Naive B cell (primary cell): ENCODE results near the gene KAT7. TPM values are rescaled to one million over a fixed set of nuclear protein-coding genes. Genes with fewer than 3 reads are reported as not detected.
"Not testable (repeated sequence)": the region's sequence is repeated elsewhere in the genome, so short reads cannot be mapped to it uniquely, and the experiment has no call there.

Experiments
- ATAC-seq, 2 donors: fragments of 150-1000 bp; cut with Tn5 transposase; 2 replicates each; pipeline ENCODE4 v1.10.0; 2021; ENCODE audit warnings: low read depth in 2 of 2, mild to moderate bottlenecking in 2 of 2, moderate library complexity in 2 of 2
- DNase-seq: peaks from one replicate; pipeline ENCODE4 v3.0.0; 2022
- H3K27ac Mint-ChIP-seq, 6 donors: one replicate each; pipeline ENCODE4 v1.8.0; 2020 to 2022; ENCODE audit warnings: mild to moderate bottlenecking in 6 of 6, mixed read lengths in 6 of 6, moderate library complexity in 5 of 6, inconsistent platforms in 2 of 6
- H3K27me3 Mint-ChIP-seq, 3 donors: one replicate each; pipeline ENCODE4 v1.8.0; 2021 to 2022; ENCODE audit warnings: mixed read lengths in 3 of 3, mild to moderate bottlenecking in 1 of 3
- H3K36me3 Mint-ChIP-seq, 2 donors: one replicate each; pipeline ENCODE4 v1.8.0; 2020 to 2022; ENCODE audit warnings: mixed read lengths in 2 of 2, inconsistent platforms in 1 of 2, mild to moderate bottlenecking in 1 of 2
- H3K4me1 Mint-ChIP-seq, 3 donors: one replicate each; pipeline ENCODE4 v1.8.0; 2020 to 2022; ENCODE audit warnings: mixed read lengths in 3 of 3, inconsistent platforms in 1 of 3, mild to moderate bottlenecking in 1 of 3, moderate library complexity in 1 of 3
- H3K4me3 Mint-ChIP-seq, 8 donors: one replicate each; pipeline ENCODE4 v1.8.0; 2020 to 2022; ENCODE audit warnings: mild to moderate bottlenecking in 8 of 8, mixed read lengths in 8 of 8, moderate library complexity in 8 of 8, inconsistent platforms in 2 of 8
- H3K9me3 Mint-ChIP-seq, 7 donors: one replicate each; pipeline ENCODE4 v1.8.0; 2020 to 2022; ENCODE audit warnings: mixed read lengths in 7 of 7, mild to moderate bottlenecking in 5 of 7, inconsistent platforms in 2 of 7, moderate library complexity in 1 of 7
- polyA plus RNA-seq, 6 donors: library from polyadenylated mRNA; unstranded; fragments of 300-500 nt; fragmentation: Illumina TruSeq; gene quantifications; one replicate each; pipeline ENCODE4 v1.2.3, GENCODE V29; 2021; ENCODE audit warnings: low read depth in 6 of 6

Gene KAT7
- polyA plus RNA-seq, 6 donors from 2014 or later, result 42.3 to 61.8 (median 45.4) TPM

DNA sequence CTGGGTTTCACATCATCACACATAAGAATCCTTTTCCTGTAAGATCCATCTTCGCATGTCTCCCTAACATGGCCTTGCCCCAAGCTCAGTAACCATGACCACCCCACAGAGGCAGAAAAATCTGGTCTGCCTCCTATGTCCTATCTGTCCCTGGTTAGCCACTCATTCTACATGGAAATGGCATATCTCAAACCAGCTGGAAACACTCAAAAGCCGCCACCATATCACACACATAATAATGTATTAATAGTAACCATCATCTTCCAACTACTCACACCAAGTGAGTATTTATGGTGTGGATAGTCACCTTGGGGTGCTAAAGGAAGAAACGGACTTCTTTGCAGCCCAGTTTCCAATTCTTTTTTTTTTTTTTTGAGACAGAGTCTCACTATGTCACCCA, 36.0 kb upstream of the KAT7 start:
- Mint-ChIP-seq H3K27ac (peak overlapping the region in 5 of 6 donors; percentile 20 to 86 (median 69)), H3K36me3 (peaks cover 0 to 9% of the 10 kb centered on the region in 2 donors), H3K4me3 (no peak overlapping the region), H3K9me3 (no peaks in the 10 kb centered on the region), H3K27me3 (no peaks in the 10 kb centered on the region), H3K4me1 (peaks cover 46 to 79% (median 59%) of the 10 kb centered on the region in 3 donors)
- ATAC-seq, result no peak
- DNase-seq, result no peak

DNA sequence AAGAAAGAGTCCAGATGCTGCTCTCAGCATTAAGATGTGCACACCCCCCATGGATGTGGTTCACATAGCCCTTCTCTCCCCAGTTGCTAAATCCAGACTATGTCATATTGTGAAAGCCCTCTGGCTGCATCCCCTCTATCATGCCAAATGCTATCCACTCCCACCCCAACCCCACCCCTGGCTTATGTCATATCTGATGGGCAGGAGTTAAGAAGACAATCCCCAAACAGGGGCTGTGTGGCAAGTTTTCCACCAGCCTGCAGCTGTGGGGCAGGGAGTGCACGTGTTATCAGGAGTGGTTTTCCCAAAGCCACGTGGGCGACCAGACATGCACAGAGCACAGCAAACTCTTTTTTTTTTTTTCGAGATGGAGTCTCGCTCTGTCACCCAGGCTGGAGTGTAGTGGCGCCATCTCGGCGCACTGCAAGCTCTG, 34.5 kb upstream of the KAT7 start:
- no peak for DNase-seq
- H3K27ac Mint-ChIP-seq, result peak overlapping the region in 3 of 6 donors; percentile 11 to 33 (median 27)
- peaks cover 0 to 9% of the 10 kb centered on the region in 2 donors for H3K36me3 Mint-ChIP-seq
- peaks cover 38 to 70% (median 49%) of the 10 kb centered on the region in 3 donors for H3K4me1 Mint-ChIP-seq
- H3K27me3 Mint-ChIP-seq, result no peaks in the 10 kb centered on the region
- peak overlapping the region in 1 of 8 donors; percentile 35 for H3K4me3 Mint-ChIP-seq
- ATAC-seq, result no peak
- no peaks in the 10 kb centered on the region for H3K9me3 Mint-ChIP-seq

GRCh38 chr17:49755663-49756283, 32.7 kb upstream of the KAT7 start:
- H3K4me3 Mint-ChIP-seq, result no peak overlapping the region
- peaks cover 0 to 4% of the 10 kb centered on the region in 2 donors for H3K36me3 Mint-ChIP-seq
- DNase-seq, result no peak

GRCh38 chr17:49756323-49757150, 31.9 kb upstream of the KAT7 start:
- Mint-ChIP-seq H3K4me1 (peaks cover 40 to 77% (median 55%) of the 10 kb centered on the region in 3 donors), H3K27ac (peak overlapping the region in 5 of 6 donors; percentile 20 to 73 (median 67)), H3K36me3 (peaks cover 0 to 4% of the 10 kb centered on the region in 2 donors), H3K4me3 (peak overlapping the region in 1 of 8 donors; percentile 9), H3K9me3 (no peaks in the 10 kb centered on the region), H3K27me3 (no peaks in the 10 kb centered on the region)
- DNase-seq, result no peak
- no peak for ATAC-seq

More at GRCh38 chr17:49755663-49756283, 32.7 kb upstream of the KAT7 start:
- Mint-ChIP-seq H3K27me3 (no peaks in the 10 kb centered on the region), H3K27ac (peak overlapping the region in 2 of 6 donors; percentile 10 to 50), H3K4me1 (peaks cover 36 to 69% (median 49%) of the 10 kb centered on the region in 3 donors), H3K9me3 (no peaks in the 10 kb centered on the region)
- no peak for ATAC-seq

- DNase-seq, result no peak
- H3K27ac Mint-ChIP-seq, result peak overlapping the region in 3 of 6 donors; percentile 62 to 69 (median 67)
- no peak for ATAC-seq
- H3K4me3 Mint-ChIP-seq, result no peak overlapping the region
- H3K4me1 Mint-ChIP-seq, result peaks cover 44 to 77% (median 59%) of the 10 kb centered on the region in 3 donors
- H3K27me3 Mint-ChIP-seq, result no peaks in the 10 kb centered on the region
- no peaks in the 10 kb centered on the region for H3K9me3 Mint-ChIP-seq
- peaks cover 0 to 3% of the 10 kb centered on the region in 2 donors for H3K36me3 Mint-ChIP-seq
Observed at GRCh38 chr17:49757151-49757777, 31.2 kb upstream of the KAT7 start.

DNA sequence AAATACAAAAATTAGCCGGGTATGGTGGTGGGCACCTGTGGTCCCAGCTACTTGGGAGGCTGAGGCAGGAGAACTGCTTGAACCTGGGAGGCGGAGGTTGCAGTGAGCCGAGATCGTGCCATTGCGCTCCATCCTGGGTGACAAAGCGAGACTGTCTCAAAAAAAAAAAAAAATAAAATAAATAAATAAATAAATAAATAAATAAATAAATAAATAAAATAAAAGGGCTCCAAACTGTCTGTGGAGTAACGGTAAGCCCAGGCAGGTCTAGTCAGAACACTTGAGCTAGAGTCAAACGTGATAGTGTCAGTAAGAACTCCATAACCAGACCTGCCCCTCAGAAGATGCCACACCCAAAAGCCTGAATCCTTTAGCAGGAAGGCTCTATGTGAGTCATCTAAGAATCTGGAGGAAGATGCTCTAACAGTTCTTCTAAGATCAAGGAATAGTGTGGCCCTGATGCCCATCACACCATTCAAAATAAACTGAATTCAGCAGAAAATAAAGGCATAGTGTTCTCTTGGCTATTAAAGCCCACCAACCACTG, 29.9 kb upstream of the KAT7 start:
- H3K4me3 Mint-ChIP-seq, result peak overlapping the region in 1 of 8 donors; percentile 36
- peak overlapping the region in 2 of 6 donors; percentile 11 to 38 for H3K27ac Mint-ChIP-seq
- ATAC-seq, H3K36me3 Mint-ChIP-seq, H3K9me3 Mint-ChIP-seq, DNase-seq, H3K27me3 Mint-ChIP-seq: not testable (repeated sequence)
- H3K4me1 Mint-ChIP-seq, result peaks cover 54 to 79% (median 67%) of the 10 kb centered on the region in 3 donors

DNA sequence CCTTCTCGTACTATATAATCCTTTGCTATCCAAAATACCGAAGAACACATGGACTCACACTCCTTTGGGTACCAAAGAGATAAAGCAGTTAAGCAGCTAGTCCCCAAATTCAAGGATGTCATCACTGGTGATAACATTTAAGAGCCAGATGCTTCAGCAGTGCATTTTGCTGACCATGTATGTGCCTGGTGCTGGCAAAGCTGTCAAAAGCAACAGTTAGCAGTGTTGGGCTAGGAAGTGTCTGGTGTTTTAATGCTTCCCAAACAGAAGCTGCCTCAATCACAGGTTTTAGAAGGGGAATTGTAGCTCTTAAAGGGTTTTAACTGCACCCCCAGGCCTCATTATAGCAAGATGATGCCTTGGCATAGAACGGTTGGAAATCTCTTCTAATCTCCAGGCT, 29.3 kb upstream of the KAT7 start:
- ATAC-seq, result no peak
- DNase-seq, result no peak
- peaks cover 59 to 76% (median 69%) of the 10 kb centered on the region in 3 donors for H3K4me1 Mint-ChIP-seq

GRCh38 chr17:49760296-49760695, 28.2 kb upstream of the KAT7 start:
- ATAC-seq, result no peak
- peak overlapping the region in 2 of 8 donors; percentile 44 to 74 for H3K4me3 Mint-ChIP-seq
- peaks cover 0 to 3% (median 0%) of the 10 kb centered on the region in 7 donors for H3K9me3 Mint-ChIP-seq
- H3K36me3 Mint-ChIP-seq, result no peaks in the 10 kb centered on the region
- H3K4me1 Mint-ChIP-seq, result peaks cover 59 to 79% (median 71%) of the 10 kb centered on the region in 3 donors
- DNase-seq, result no peak
- H3K27me3 Mint-ChIP-seq, result no peaks in the 10 kb centered on the region
- peak overlapping the region in 4 of 6 donors; percentile 2 to 64 (median 32) for H3K27ac Mint-ChIP-seq

More for the DNA sequence above, 29.3 kb upstream of the KAT7 start:
- peak overlapping the region in 1 of 8 donors; percentile 36 for H3K4me3 Mint-ChIP-seq
- H3K36me3 Mint-ChIP-seq, result no peaks in the 10 kb centered on the region
- H3K27ac Mint-ChIP-seq, result peak overlapping the region in 1 of 6 donors; percentile 59
- H3K27me3 Mint-ChIP-seq, result no peaks in the 10 kb centered on the region
- peaks cover 0 to 1% (median 0%) of the 10 kb centered on the region in 7 donors for H3K9me3 Mint-ChIP-seq

DNA sequence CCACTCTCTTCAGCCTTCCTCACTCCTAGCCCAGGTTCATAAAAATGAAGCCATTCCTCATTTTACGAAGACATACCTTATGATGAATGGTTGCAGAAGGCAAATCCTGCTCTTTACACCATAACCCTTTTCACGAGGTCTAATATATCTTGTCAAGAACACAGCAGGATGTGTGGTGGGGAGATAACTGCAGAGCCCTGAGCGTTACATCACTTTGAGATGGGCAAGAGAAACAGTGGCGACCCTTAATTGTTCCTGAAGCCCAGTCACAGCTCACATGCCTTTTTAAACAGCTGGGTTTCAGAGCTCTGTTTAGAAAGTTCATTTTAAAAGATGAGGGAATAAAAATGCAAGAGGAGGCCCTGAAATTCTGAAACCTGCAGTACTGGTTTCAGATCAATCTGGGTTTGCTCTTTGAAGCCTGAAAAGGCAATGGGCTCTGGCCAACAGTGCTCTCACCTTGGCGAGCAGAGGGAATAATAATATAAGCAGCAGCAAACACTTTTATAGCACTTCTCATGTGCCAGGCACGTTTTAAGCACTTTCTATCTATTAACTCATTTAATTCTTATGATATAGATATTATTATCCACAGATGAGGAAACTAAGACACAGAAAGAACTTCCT, 27.4 kb upstream of the KAT7 start:
- Mint-ChIP-seq H3K4me3 (peak overlapping the region in 4 of 8 donors; percentile 47 to 92 (median 60)), H3K27ac (peak overlapping the region in 5 of 6 donors; percentile 44 to 91 (median 64)), H3K36me3 (no peaks in the 10 kb centered on the region), H3K27me3 (no peaks in the 10 kb centered on the region), H3K9me3 (peaks cover 0 to 3% (median 0%) of the 10 kb centered on the region in 7 donors), H3K4me1 (peaks cover 52 to 71% (median 63%) of the 10 kb centered on the region in 3 donors)
- ATAC-seq (no peak), DNase-seq (no peak)

DNA sequence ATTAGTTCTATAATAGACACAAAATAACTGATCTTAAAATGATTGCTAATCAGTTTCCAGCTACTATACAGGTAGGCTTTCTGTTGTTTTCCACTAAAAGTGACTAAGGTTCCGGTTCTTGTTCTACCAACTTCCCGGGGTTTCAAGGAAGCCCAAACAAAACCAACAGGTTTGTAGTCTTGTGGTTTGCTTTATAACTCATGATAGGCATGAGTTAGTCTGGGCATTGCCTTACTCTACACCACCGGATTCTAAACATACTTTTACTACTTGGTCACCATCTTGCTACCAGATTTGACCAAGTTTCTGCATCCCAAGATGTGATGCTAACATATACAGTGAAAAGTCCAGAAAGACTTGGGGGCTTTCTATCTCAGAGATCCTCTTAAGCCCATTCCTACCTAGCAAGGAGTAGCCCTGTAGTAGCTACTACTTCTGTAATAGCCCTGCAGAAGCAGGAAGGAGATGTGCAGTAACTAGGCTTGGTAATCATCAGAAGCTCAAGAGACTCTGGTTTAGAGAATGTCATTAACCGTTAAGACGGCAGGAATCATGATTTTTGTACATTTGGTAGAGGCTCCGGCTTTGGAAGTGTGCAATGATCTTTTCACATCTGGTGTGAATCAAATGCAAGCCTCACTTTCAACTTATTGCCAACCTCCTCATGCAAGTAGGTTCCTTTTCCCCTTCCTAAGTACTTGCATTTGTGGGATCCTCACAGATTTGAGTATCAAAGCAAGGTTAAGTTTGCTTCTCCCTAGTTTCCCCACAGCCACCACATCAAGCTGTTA, 26.1 kb upstream of the KAT7 start:
- DNase-seq (no peak), ATAC-seq (no peak)
- no peaks in the 10 kb centered on the region for H3K36me3 Mint-ChIP-seq
- H3K27me3 Mint-ChIP-seq, result no peaks in the 10 kb centered on the region
- peaks cover 49 to 59% (median 52%) of the 10 kb centered on the region in 3 donors for H3K4me1 Mint-ChIP-seq
- H3K27ac Mint-ChIP-seq, result peak overlapping the region in 5 of 6 donors; percentile 72 to 94 (median 85)
- peaks cover 0 to 3% (median 0%) of the 10 kb centered on the region in 7 donors for H3K9me3 Mint-ChIP-seq
- H3K4me3 Mint-ChIP-seq, result peak overlapping the region; percentile 74 to 99 (median 93)

DNA sequence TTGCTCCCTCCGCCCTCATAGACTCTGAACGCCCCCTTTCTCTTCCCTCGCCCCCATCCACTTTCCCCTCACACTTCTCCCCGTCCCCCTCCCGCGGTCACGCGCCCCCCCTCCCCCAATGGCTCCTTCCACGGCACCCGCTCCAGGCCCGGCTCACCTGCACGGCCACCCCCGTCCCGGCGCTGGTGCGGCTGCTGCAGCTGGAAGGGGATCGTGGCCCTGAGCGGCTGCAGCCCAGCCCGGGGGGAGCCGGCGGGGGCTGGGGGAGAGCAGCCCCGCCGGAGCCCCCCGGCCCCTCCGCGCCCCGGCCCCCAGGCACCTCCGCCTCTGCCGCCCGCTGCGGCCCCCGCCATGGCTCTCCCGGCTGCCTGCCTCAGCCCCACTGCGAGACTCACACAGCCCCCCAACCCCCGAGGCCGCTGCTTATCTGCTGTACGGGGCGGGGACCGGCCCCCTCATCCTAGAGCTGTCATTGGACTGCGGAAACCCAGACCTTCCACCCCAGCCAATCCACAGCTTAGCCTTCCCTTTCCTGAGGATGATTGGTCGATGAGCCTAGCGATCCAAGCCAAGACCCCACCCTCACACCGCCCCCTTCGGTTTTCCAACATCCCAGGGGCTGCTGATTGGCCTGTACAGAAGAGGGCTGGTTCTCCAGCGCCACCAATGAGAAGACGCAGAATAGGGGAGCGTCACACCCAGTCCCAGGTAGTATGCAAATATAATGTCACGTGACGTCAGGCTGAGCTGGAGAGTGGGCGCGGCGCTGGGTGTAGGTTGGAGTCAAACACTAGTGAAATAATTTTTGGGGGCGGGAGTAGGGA, 24.5 kb upstream of the KAT7 start, which contains the start of gene FAM117A:
Gene FAM117A (minus strand): TSS at position 397 of the 824 bp plus-strand sequence. CDS start 44 bp downstream, at position 353.
- peaks cover 42 to 51% (median 48%) of the 10 kb centered on the region in 3 donors for H3K4me1 Mint-ChIP-seq
- H3K27me3 Mint-ChIP-seq, result no peaks in the 10 kb centered on the region
- H3K36me3 Mint-ChIP-seq, result no peaks in the 10 kb centered on the region
- H3K27ac Mint-ChIP-seq, result peak within 1 kb of the TSS; percentile 72 to 96 (median 93)
- peaks cover 0 to 3% (median 0%) of the 10 kb centered on the region in 7 donors for H3K9me3 Mint-ChIP-seq
- peak; percentile 98 for DNase-seq
- H3K4me3 Mint-ChIP-seq, result peak within 1 kb of the TSS; percentile 74 to 99 (median 93)
- peak; percentile 85 to 88 for ATAC-seq
